AG09309 (cell line): ENCODE data around the gene TSPAN18.

ENCODE experiments used
- DNase-seq: peaks from one replicate; pipeline ENCODE4 v3.0.0-alpha.2; 2010; ENCODE audit warnings: low read depth
- H3K4me3 ChIP-seq: 2 replicates; pipeline ENCODE4 v1.5.1; 2011; ENCODE audit warnings: mild to moderate bottlenecking, low read depth, low read length, moderate library complexity; ENCODE audit not compliant: control insufficient read depth
- CTCF ChIP-seq: IDR thresholded peaks from 2 replicates; pipeline ENCODE4 v1.5.1; 2011; ENCODE audit warnings: mild to moderate bottlenecking, low read depth, low read length, inconsistent platforms; ENCODE audit not compliant: insufficient read depth, control insufficient read depth; ENCODE audit errors: missing control alignments

TSPAN18 gene

GRCh38 chr11:44886790-44887140 is 160.0 kb downstream of the TSPAN18 start:
- no peak overlapping the region for H3K4me3 ChIP-seq
- no peak for TF ChIP-seq CTCF
- peak; percentile 28 for DNase-seq

GRCh38 chr11:44887636-44888035 is 160.9 kb downstream of the TSPAN18 start:
- DNase-seq, result no peak
- H3K4me3 ChIP-seq, result no peak overlapping the region
- no peak for TF ChIP-seq CTCF

GRCh38 chr11:44889266-44889665 is 162.5 kb downstream of the TSPAN18 start:
- H3K4me3 ChIP-seq, result no peak overlapping the region
- DNase-seq, result no peak
- no peak for TF ChIP-seq CTCF

GRCh38 chr11:44892843-44893242 is 166.1 kb downstream of the TSPAN18 start:
- TF ChIP-seq CTCF, result no peak
- no peak overlapping the region for H3K4me3 ChIP-seq
- no peak for DNase-seq

GRCh38 chr11:44893308-44893822 is 166.6 kb downstream of the TSPAN18 start:
- H3K4me3 ChIP-seq, result no peak overlapping the region
- DNase-seq, result no peak
- no peak for TF ChIP-seq CTCF

- no peak for DNase-seq
- peak; percentile 95 for TF ChIP-seq CTCF
- no peak overlapping the region for H3K4me3 ChIP-seq
These were observed 167.3 kb downstream of the TSPAN18 start for GRCh38 chr11:44893846-44894617.
